Measurements from ENCODE around the gene NAGK. TPM values are rescaled to one million over a fixed set of nuclear protein-coding genes. Genes with fewer than 3 reads are reported as not detected.

NAGK gene
- total and polyA plus RNA-seq, 2 donors (not counting 3 experiments of a cell fraction or from before 2014, with no cell fraction given), result 130 to 184 TPM

- POLR2A ChIA-PET, result no interaction called here
- intact Hi-C loops (cut with micrococcal nuclease) (no loop called here), dilution Hi-C loops (cut with MboI; ENCODE audit: extremely low pct_ligation_motif_present, low sequenced_read_pairs) (no loop called here)
These were observed 22.4 kb upstream of the NAGK start for GRCh38 chr2:71045865-71046548.

More at GRCh38 chr2:71045865-71046548, 22.4 kb upstream of the NAGK start:
- Histone ChIP-seq H3K27me3 (ENCODE audit: control insufficient read depth in 2 of 2, insufficient read depth in 2 of 2, low read length in 2 of 2) (no peaks in the 10 kb centered on the region), H3K4me2 (ENCODE audit: insufficient read depth, low read length) (no peak overlapping the region), H3K9me1 (replicated peaks; ENCODE audit: control insufficient read depth, extremely low read depth, insufficient read depth, low read length) (no peaks in the 10 kb centered on the region), H3K9ac (replicated peaks; ENCODE audit: extremely low read depth, insufficient read depth, low read length) (no peak overlapping the region), H3K36me3 (ENCODE audit: control insufficient read depth in 2 of 2, extremely low read depth in 1 of 2, insufficient read depth in 2 of 2, low read length in 2 of 2) (no peaks in the 10 kb centered on the region), H3K9me3 (replicated peaks; ENCODE audit: control insufficient read depth, insufficient read depth, low read length) (no peaks in the 10 kb centered on the region), H4K20me1 (replicated peaks; ENCODE audit: control insufficient read depth, extremely low read depth, insufficient read depth, low read length) (no peaks in the 10 kb centered on the region), H3K4me3 (replicated peaks in 1 of 3; ENCODE audit: insufficient read depth in 1 of 3, low read depth in 1 of 3, low read length in 3 of 3) (no peak overlapping the region), H2AFZ (ENCODE audit: low read depth, low read length) (no peak overlapping the region), H3K27ac (ENCODE audit: insufficient read depth, low read depth, low read length) (no peak overlapping the region), H3K4me1 (ENCODE audit: control insufficient read depth, extremely low read depth, insufficient read depth, low read length) (no peaks in the 10 kb centered on the region), H3K79me2 (ENCODE audit: control insufficient read depth, insufficient read depth, low read length) (no peaks in the 10 kb centered on the region)
- DNase-seq (ENCODE audit: low read depth, low spot score), result no peak
- no peak for FAIRE-seq
- no TSS peak for BruUV-seq (replicated peaks)
- CTCF ChIA-PET, result no interaction called here
- TF ChIP-seq FOS (IDR thresholded peaks at IDR 0.05; ENCODE audit: borderline replicate concordance, insufficient read depth, low read length) (no peak), POLR2AphosphoS5 (IDR thresholded peaks at IDR 0.05; ENCODE audit: insufficient read depth, low read depth, low read length) (no peak), JUN (IDR thresholded peaks at IDR 0.05; ENCODE audit: borderline replicate concordance, insufficient read depth, insufficient read length, low read depth) (no peak), GATA2 (IDR thresholded peaks at IDR 0.05; ENCODE audit: insufficient read depth, insufficient read length, low read depth, low read length) (no peak), MYC (IDR thresholded peaks at IDR 0.05; ENCODE audit: low read depth, low read length) (no peak), POLR2A (IDR thresholded peaks at IDR 0.05; ENCODE audit: low read depth, low read length) (no peak), CTCF (IDR thresholded peaks at IDR 0.05; ENCODE audit: extremely low read depth in 1 of 2, insufficient read depth in 1 of 2, low read depth in 1 of 2, low read length in 2 of 2) (no peak), EZH2 (IDR thresholded peaks at IDR 0.05; ENCODE audit: borderline replicate concordance, low read depth, low read length, severe bottlenecking) (no peak)
- TF ChIP-seq, protein P1, sequence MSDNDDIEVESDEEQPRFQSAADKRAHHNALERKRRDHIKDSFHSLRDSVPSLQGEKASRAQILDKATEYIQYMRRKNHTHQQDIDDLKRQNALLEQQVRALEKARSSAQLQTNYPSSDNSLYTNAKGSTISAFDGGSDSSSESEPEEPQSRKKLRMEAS (IDR thresholded peaks at IDR 0.05; ENCODE audit: insufficient read depth, insufficient read length), result no peak
